Iris pigment epithelial cell (primary cell): ENCODE data around the gene HMCN1.
"Not testable (repeated sequence)": the region's sequence is repeated elsewhere in the genome, so short reads cannot be mapped to it uniquely, and the experiment has no call there.

Experiments used
- DNase-seq: peaks from one replicate; pipeline ENCODE4 v3.0.0-alpha.2; 2011; ENCODE audit warnings: low read depth

HMCN1 gene

GRCh38 chr1:186154651-186155050 is 420.5 kb downstream of the HMCN1 start:
- DNase-seq, result no peak

GRCh38 chr1:186155594-186155993 is 421.4 kb downstream of the HMCN1 start:
- DNase-seq, result peak; percentile 85

GRCh38 chr1:186162895-186163294 is 428.7 kb downstream of the HMCN1 start:
- DNase-seq, result not testable (repeated sequence)

- no peak for DNase-seq
These were observed 430.6 kb downstream of the HMCN1 start for GRCh38 chr1:186164773-186165172.

GRCh38 chr1:186165303-186165702 is 431.1 kb downstream of the HMCN1 start:
- no peak for DNase-seq

- no peak for DNase-seq
These were observed 433.0 kb downstream of the HMCN1 start for GRCh38 chr1:186167096-186167668.

GRCh38 chr1:186175588-186175987 is 441.4 kb downstream of the HMCN1 start:
- peak; percentile 65 for DNase-seq

DNA sequence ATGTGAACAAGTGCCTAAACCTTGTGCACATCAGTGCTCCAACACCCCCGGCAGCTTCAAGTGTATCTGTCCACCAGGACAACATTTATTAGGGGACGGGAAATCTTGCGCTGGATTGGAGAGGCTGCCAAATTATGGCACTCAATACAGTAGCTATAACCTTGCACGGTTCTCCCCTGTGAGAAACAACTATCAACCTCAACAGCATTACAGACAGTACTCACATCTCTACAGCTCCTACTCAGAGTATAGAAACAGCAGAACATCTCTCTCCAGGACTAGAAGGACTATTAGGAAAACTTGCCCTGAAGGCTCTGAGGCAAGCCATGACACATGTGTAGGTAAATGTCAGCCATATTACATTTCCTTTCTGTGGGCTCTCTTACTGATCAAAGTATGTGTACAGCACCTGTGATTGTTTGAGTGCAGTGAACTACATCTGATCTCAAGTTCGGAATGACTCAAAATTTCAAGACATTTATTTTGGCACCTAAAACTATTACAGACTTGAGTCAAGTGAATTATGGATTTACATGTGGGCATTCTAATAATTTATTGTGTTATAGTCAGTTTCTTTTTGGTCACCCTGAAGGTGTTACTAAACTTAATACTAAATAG is 444.3 kb downstream of the HMCN1 start:
- DNase-seq, result no peak

DNA sequence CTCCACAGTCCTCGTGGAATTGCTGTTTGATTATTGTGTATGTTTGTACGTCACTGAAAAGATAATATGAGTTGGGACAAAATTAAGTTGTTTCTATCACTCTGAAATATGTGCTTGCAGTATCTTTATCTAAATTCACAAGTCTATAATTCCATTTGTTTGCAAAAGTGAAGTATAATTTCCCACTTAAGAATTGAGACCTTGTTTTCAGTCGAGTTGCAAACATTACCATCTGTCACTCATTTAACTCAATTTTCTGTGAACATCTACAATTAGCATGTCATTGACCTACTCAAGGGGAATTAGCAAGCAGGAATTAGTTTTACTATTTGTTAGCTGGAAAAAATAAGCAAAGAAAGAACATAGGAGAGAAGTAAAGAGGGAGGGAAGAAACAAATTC is 445.0 kb downstream of the HMCN1 start:
- no peak for DNase-seq

DNA sequence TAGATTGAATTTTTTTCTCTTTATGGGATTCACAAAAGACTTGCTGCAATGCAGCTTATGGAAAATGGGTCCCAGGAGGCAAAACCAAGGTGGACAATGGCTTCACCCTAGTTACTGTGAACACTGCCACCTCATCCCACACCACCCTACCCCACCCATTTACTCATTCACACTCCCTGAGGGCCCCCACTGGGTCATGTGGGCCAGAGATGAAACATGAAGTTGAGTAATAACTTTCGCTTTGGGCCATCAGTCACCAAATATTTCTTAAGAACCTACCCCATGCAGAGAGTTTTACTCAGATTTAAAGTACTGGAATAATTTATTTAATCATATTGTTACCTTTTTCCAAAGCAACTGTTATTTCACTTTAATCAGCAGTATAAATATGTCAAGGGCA is 449.0 kb downstream of the HMCN1 start:
- DNase-seq, result peak; percentile 92

GRCh38 chr1:186183970-186184628 is 449.9 kb downstream of the HMCN1 start:
- DNase-seq, result peak; percentile 51

DNA sequence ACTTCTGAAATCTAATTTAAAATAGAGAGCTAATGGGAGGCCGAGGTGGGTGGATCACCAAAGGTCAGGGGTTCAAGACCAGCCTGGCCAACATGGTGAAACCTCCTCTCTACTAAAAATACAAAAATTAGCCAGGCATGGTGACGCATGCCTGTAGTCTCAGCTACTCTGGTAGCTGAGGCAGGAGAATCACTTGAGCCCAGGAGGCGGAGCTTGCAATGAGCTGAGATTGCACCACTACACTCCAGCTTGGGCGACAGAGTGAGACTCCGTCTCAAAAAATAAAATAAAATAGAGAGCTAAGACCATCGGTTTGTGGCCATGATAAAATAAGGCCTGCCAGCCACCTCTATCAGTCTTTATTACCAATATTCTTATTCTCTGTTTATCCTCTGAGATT is 452.1 kb downstream of the HMCN1 start:
- not testable (repeated sequence) for DNase-seq

- peak; percentile 21 for DNase-seq
These were observed 453.4 kb downstream of the HMCN1 start for GRCh38 chr1:186187601-186188000.

GRCh38 chr1:186188004-186188539 is 453.9 kb downstream of the HMCN1 start:
- peak; percentile 96 for DNase-seq

GRCh38 chr1:186188736-186189135 is 454.5 kb downstream of the HMCN1 start:
- DNase-seq, result no peak

GRCh38 chr1:186189156-186189555 is 455.0 kb downstream of the HMCN1 start:
- DNase-seq, result no peak

DNA sequence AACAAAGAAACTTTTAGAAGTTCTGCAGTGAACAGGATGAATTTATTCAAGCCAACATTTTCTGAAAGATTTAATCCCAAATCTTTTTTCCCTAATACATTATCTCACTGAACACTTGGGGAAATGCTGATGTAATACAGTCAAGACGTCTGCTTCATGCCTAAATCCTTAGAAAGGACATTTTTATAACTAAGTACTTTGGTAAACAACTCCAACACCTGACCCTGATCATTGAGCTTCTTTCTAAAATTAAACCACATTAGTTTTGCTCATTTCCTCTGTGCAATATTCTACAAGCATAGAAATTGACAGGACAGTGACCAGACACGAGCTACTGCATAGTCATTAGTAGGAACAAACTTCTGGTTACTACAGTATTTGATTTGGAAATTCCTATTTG is 457.3 kb downstream of the HMCN1 start:
- no peak for DNase-seq

GRCh38 chr1:186193224-186193623 is 459.0 kb downstream of the HMCN1 start:
- no peak for DNase-seq

- DNase-seq, result no peak
These were observed 460.0 kb downstream of the HMCN1 start for GRCh38 chr1:186194107-186194756.

DNA sequence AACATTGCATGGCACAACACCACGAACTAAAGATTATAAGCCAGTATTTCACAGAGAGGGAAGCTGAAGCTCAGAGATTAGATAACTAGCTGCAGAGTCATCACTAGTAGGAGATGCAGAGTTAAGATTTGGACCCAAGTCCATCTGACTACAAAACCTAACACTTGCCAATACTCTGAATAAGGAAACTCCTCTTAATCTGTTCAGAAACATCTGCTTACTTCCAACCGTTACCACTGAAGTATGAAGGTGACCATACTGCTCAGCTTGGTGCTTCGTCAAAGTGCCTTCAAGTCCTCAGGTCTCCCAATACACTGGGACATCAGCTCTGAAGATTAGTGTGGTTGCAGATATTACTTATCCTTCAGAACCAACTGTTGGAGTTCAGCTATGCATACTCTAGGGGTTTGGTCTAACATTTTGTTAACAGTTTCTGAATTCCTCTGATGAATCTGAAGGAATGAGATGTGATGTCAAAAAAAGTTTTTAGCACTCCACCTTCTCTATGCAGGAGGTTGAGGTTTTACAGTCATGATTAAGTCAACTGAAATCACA is 461.3 kb downstream of the HMCN1 start:
- DNase-seq, result no peak

GRCh38 chr1:186202271-186202764 is 468.1 kb downstream of the HMCN1 start:
- no peak for DNase-seq

GRCh38 chr1:186202776-186203175 is 468.6 kb downstream of the HMCN1 start:
- DNase-seq, result no peak
